SK-N-MC (cell line): ENCODE measurements around the gene RTN4RL1.

Experiments
- EZH2 ChIP-seq: fragments of 200-600 bp; sonication (generic); IDR thresholded peaks from one replicate; pipeline ENCODE4 v1.6.1; 2017; ENCODE audit warnings: antibody characterized with exemption
- POLR2AphosphoS5 ChIP-seq: IDR thresholded peaks from 2 replicates; pipeline ENCODE4 v1.6.1; 2012; ENCODE audit warnings: mild to moderate bottlenecking, low read depth, low read length, borderline replicate concordance

- TF ChIP-seq POLR2AphosphoS5 (no peak), EZH2 (no peak)
These were observed 115.1 kb downstream of the RTN4RL1 start for GRCh38 chr17:1909985-1910384.
